ENCODE measurements around the gene GPC2.
"Not testable (repeated sequence)": the region's sequence is repeated elsewhere in the genome, so short reads cannot be mapped to it uniquely, and the experiment has no call there.

The GPC2 gene

GRCh38 chr7:100200693-100201092 lies 23.5 kb upstream of the GPC2 start:
- no peak for DNase-seq (ENCODE audit: low read depth)

GRCh38 chr7:100198266-100198665 lies 21.1 kb upstream of the GPC2 start:
- DNase-seq (ENCODE audit: low read depth) = no peak

GRCh38 chr7:100195901-100196322 lies 18.7 kb upstream of the GPC2 start:
- DNase-seq (ENCODE audit: low read depth) = not testable (repeated sequence)

GRCh38 chr7:100195222-100195621 lies 18.0 kb upstream of the GPC2 start:
- no peak for DNase-seq (ENCODE audit: low read depth)

DNA sequence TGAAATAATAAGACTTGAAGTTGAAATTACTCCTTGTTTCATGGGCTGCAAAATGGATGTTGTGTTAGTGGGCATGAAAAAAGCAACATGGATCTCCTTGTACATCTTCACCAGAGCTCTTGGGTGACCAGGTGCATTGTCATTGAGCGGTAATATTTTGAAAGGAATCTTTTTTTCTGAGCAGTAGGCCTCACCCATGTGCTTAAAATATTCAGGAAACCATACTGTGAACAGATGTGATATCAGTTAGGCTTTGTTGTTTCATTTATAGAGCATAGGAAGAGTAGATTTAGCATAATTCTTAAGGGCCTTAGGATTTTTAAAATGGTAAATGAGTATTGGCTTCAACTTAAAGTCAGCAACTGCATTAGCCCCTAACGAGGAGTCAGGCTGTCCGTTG lies 15.8 kb upstream of the GPC2 start:
- no peak for DNase-seq (ENCODE audit: low read depth)

DNA sequence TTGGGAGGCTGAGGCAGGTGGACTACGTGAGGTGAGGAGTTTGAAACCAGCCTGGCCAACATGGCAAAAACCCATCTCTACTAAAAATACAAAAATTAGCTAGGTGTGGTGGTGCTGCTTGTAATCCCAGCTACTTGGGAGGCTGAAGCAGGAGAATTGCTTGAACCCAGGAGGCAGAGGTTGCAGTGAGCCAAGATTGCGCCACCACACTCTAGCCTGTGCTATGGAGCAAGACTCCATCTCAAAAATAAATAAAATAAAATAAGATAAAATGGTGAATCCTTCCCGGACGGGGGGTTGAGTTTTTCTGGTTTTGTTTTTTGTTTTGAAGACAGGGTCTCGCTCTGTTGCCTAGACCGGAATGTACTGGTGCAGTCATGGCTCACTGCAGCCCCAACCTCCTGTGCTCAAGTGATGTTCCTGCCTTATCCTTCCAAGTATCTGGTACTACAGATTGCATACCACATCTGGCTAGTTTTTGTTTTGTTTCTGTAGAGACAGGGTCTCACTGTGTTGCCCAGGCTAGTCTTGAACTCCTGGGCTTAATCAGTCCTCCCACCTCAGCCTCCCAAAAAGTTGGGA lies 15.2 kb upstream of the GPC2 start:
- not testable (repeated sequence) for DNase-seq (ENCODE audit: low read depth)

GRCh38 chr7:100191775-100192174 lies 14.6 kb upstream of the GPC2 start:
- no peak for DNase-seq (ENCODE audit: low read depth)

DNA sequence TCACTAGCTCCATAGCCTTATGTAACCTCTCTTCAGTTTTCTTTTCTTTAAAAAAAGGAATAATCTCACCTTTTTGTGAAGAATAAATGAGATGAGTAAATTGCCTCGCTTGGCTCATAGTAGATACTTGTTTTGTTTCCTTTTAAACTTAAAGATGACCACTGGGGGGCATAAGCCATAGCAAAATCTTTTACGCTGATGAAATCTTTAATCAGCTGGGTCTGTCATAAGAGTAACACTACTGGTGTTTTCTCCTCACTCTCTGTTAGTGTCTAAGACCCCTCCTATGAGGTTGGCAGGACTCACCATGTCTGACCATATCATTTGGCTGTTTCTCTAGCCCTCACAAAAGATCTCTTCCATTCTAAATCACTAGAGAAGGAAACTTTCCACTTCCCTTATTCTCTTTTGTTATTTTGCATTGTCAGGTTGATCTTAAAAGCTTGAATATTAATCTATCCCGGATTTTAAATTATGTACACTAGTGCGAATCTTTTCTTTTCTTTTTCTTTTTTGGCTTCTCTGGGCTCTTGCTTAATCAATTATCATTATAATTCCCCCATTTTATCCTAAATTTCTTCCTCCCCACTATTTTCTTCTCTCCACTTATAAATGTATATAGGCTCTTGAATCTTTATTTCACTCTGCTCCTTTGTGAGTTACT lies 13.0 kb upstream of the GPC2 start:
- no peak for DNase-seq (ENCODE audit: low read depth)

DNA sequence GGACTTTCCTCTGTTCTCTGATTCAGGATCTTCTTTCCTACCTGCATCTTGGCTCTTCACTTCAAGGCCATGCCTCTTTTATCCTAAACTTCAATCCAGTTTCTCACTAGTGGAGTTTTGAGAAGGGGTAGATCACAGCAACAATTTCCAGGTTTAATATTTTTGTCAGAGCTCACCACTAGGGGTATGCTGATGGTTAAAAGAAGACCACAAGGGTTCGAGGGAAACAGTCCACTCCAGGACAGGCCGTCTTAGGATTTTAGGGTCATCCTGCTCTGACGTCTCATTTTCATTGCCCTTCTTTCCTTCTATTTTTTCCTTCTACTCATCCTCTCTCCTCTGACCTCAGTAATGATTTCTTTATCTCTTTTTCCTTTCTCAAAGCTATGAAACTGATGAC lies 11.9 kb upstream of the GPC2 start:
- DNase-seq (ENCODE audit: low read depth) = no peak

DNA sequence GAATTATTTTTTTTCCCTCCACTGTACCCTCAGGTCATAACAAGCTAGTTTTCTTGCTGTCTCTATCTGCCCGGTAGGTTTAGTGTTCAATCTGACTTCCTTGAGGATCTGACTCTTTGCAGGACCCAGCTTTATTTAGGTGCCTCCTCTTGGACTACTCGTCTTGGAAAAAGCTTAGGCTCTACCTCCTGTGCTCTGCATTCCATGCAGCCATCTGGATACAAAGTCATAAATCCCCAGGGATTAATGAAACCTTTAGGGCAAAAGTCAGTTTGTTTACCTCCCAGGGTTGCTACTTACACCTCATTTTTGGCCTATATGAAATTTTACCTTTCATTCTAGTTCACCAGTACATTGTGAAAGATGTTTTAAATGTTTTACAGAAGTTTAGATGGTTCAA lies 8.5 kb upstream of the GPC2 start:
- DNase-seq (ENCODE audit: low read depth) = no peak

DNA sequence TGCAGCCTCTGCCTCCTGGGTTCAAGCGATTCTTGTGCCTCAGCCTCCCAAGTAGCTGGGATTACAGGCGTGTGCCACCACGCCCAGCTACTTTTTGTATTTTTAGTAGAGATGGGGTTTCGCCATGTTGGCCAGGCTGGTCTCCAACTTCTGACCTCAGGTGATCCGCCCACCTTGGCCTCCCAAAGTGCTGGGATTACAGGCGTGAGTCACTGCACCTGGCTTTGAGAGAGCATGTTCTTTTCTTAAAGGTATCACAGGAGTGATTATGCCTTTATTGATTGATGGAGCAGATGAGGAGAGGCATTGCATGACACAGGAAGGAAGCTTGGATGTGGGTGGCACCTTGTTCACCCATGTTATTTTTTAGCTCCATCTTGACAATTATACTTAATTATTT lies 5.9 kb upstream of the GPC2 start:
- not testable (repeated sequence) for DNase-seq (ENCODE audit: low read depth)

DNA sequence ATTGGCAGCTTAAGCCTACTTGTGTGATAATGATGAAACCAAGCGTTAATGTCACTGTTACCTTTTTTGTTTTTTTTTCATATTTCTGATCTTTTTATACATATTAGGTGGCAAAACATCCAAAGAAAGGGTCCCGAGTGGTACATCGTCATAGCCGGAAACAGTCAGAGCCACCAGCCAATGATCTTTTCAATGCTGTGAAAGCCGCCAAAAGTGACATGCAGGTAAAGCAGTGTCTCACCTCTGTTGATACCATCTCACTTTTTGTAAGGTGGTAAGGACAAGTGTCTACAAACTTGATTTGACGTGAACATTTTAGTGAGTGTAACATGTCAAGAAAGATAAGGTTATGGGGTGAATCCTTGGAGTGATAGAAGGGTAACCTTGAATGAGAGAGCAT lies 5.4 kb upstream of the GPC2 start:
- not testable (repeated sequence) for DNase-seq (ENCODE audit: low read depth)

DNA sequence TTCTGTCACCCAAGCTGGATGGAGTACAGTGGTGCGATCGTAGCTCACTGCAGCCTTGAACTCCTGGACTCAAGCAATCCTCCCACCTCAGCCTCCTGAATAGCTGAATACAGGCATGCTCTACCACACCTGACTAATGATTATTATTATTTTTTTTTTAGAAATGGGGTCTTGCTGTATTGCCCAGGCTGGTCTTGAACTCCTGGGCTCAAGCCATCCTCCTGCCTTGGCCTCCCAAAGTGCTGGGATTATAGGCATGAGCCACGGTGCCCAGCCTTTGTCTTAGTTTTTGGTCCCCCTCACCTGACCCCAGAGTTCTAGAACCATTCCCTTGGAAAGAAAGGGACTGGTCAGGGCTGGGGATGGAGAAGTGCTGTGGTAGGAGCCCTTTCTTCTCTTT lies 2.9 kb upstream of the GPC2 start:
- not testable (repeated sequence) for DNase-seq (ENCODE audit: low read depth)

- DNase-seq (ENCODE audit: low read depth) = no peak
Measured at GRCh38 chr7:100176096-100177044, 811 bp downstream of the GPC2 start.

GRCh38 chr7:100175296-100175935 lies 1.8 kb downstream of the GPC2 start:
- no peak for DNase-seq (ENCODE audit: low read depth)

GRCh38 chr7:100174582-100174981 lies 2.6 kb downstream of the GPC2 start:
- DNase-seq (ENCODE audit: low read depth) = no peak

GRCh38 chr7:100173806-100174495 lies 3.2 kb downstream of the GPC2 start:
- DNase-seq (ENCODE audit: low read depth) = no peak

DNA sequence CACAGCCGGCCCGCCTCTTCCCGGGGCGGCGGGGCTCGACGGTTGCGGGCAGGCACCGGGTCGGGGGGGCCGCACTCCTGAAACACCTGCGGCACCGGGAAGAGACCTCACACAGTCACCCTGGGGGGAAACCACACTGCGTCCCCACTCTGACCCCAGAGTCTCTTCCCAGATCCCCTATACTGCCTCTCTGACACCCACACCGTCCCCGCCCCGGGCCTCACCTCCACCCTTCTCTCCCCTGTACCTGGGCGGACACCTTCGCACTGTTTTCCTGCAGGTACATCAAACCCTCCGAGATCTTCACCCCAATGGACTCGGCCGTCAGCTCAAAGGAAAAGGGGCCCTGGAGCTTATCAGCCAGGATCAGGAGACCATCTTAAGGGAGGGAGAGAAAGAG lies 5.3 kb downstream of the GPC2 start:
- DNase-seq (ENCODE audit: low read depth) = no peak

- DNase-seq (ENCODE audit: low read depth) = no peak
Measured at GRCh38 chr7:100171087-100171681, 6.0 kb downstream of the GPC2 start.

DNA sequence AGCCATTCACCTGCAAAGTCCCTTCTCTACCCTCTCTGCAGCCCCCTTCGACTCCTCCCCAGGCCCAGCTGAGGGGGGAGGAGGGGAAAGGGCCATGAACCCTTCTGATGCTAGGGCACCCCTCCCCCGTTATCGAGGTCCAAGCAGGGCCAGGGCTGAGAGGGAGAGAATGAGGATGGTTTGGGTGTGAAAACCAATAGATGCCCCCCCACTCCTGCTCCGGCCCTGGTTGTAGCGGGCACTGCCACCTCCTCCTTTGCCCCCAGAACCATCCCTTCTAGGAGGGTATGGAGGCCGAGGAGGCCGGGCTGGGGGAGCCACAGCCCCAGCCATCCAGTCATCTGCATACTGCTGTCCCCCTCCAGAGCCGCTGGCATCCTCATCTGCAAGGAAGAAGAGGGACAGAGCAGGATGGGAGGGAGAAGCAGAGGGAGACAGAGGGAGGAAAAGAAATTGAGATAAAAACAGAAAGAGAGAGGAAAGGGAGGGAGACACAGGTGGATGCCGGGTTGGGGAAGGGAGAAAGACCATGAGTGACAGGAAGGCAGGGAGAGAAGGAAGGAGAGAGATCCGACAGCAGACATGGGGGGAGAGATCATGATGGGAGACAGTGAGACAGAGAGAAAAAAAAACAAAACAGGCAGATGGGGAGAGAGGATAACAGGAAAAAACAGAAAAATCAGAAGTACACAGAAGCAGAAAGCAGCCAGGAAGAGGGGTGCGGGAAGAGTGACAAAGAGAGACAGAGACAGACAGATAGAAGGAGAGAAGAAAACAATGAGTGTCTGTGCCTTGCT lies 6.9 kb downstream of the GPC2 start:
- no peak for DNase-seq (ENCODE audit: low read depth)

Data from T follicular helper cell (primary cell).